ENCODE results near the gene HTR1D. TPM values are rescaled to one million over a fixed set of nuclear protein-coding genes. Genes with fewer than 3 reads are reported as not detected.

Gene HTR1D
- total RNA-seq, 3 donors from 2014 or later = not detected

- TF ChIP-seq POLR2A (IDR thresholded peaks at IDR 0.05) (no peak), POLR2AphosphoS5 (IDR thresholded peaks at IDR 0.05) (no peak), CTCF (IDR thresholded peaks at IDR 0.05) (no peak)
- Histone ChIP-seq H3K36me3 (no peaks in the 10 kb centered on the region), H3K27me3 (no peaks in the 10 kb centered on the region), H3K27ac (no peak overlapping the region), H3K9me3 (no peaks in the 10 kb centered on the region), H3K4me3 (no peak overlapping the region), H3K4me1 (peaks cover 0 to 5% of the 10 kb centered on the region in 2 donors)
- DNase-seq (ENCODE audit: low spot score in 2 of 2) = no peak
- intact Hi-C loops (cut with DNase I; ENCODE audit: low total_unique reads) = no loop called here
Observed at GRCh38 chr1:23222742-23223141, 5.4 kb upstream of the HTR1D start.

GRCh38 chr1:23222331-23222730, 5.0 kb upstream of the HTR1D start:
- no peak for DNase-seq (ENCODE audit: low spot score in 2 of 2)
- intact Hi-C loops (cut with DNase I; ENCODE audit: low total_unique reads) = no loop called here
- peaks cover 1 to 2% of the 10 kb centered on the region in 2 donors for H3K27me3 ChIP-seq
- TF ChIP-seq POLR2A (IDR thresholded peaks at IDR 0.05) = no peak
- no peak for TF ChIP-seq CTCF (IDR thresholded peaks at IDR 0.05)
- no peak for TF ChIP-seq POLR2AphosphoS5 (IDR thresholded peaks at IDR 0.05)
- H3K27ac ChIP-seq = no peak overlapping the region
- no peak overlapping the region for H3K4me3 ChIP-seq
- H3K9me3 ChIP-seq = no peaks in the 10 kb centered on the region
- H3K4me1 ChIP-seq = peaks cover 0 to 5% of the 10 kb centered on the region in 2 donors
- H3K36me3 ChIP-seq = no peaks in the 10 kb centered on the region

GRCh38 chr1:23221107-23221506, 3.8 kb upstream of the HTR1D start:
- no peak overlapping the region for H3K27ac ChIP-seq
- no peaks in the 10 kb centered on the region for H3K36me3 ChIP-seq
- no peaks in the 10 kb centered on the region for H3K9me3 ChIP-seq
- no peak for TF ChIP-seq POLR2A (IDR thresholded peaks at IDR 0.05)
- TF ChIP-seq POLR2AphosphoS5 (IDR thresholded peaks at IDR 0.05) = no peak
- no peak for TF ChIP-seq CTCF (IDR thresholded peaks at IDR 0.05)
- H3K27me3 ChIP-seq = peaks cover 8 to 14% of the 10 kb centered on the region in 2 donors
- H3K4me1 ChIP-seq = peaks cover 0 to 5% of the 10 kb centered on the region in 2 donors
- DNase-seq (ENCODE audit: low spot score in 2 of 2) = no peak
- H3K4me3 ChIP-seq = no peak overlapping the region
- intact Hi-C loops (cut with DNase I; ENCODE audit: low total_unique reads) = no loop called here

GRCh38 chr1:23216771-23217420, 406 bp downstream of the HTR1D start:
- no peak for DNase-seq (ENCODE audit: low spot score in 2 of 2)
- Histone ChIP-seq H3K9me3 (no peaks in the 10 kb centered on the region), H3K4me3 (peak overlapping the region; percentile 28 to 68 (median 54)), H3K4me1 (no peaks in the 10 kb centered on the region), H3K27me3 (peaks cover 8 to 33% of the 10 kb centered on the region in 2 donors), H3K27ac (no peak overlapping the region), H3K36me3 (no peaks in the 10 kb centered on the region)
- TF ChIP-seq POLR2AphosphoS5 (IDR thresholded peaks at IDR 0.05) = no peak
- peak in 1 of 3 donors; percentile 39 for TF ChIP-seq CTCF (IDR thresholded peaks at IDR 0.05)
- intact Hi-C loops (cut with DNase I; ENCODE audit: low total_unique reads) = no loop called here

GRCh38 chr1:23215751-23216449, 1.4 kb downstream of the HTR1D start:
- intact Hi-C loops (cut with DNase I; ENCODE audit: low total_unique reads) = no loop called here
- TF ChIP-seq POLR2A (IDR thresholded peaks at IDR 0.05) (no peak), POLR2AphosphoS5 (IDR thresholded peaks at IDR 0.05) (no peak), CTCF (IDR thresholded peaks at IDR 0.05) (no peak)
- H3K27me3 ChIP-seq = peaks cover 8 to 34% of the 10 kb centered on the region in 2 donors

More at GRCh38 chr1:23215751-23216449, 1.4 kb downstream of the HTR1D start:
- H3K36me3 ChIP-seq = no peaks in the 10 kb centered on the region
- H3K4me1 ChIP-seq = no peaks in the 10 kb centered on the region
- no peak overlapping the region for H3K4me3 ChIP-seq
- H3K9me3 ChIP-seq = no peaks in the 10 kb centered on the region
- H3K27ac ChIP-seq = no peak overlapping the region
- DNase-seq (ENCODE audit: low spot score in 2 of 2) = no peak
